Measurements from ENCODE around the gene NPHP4.

The NPHP4 gene

DNA sequence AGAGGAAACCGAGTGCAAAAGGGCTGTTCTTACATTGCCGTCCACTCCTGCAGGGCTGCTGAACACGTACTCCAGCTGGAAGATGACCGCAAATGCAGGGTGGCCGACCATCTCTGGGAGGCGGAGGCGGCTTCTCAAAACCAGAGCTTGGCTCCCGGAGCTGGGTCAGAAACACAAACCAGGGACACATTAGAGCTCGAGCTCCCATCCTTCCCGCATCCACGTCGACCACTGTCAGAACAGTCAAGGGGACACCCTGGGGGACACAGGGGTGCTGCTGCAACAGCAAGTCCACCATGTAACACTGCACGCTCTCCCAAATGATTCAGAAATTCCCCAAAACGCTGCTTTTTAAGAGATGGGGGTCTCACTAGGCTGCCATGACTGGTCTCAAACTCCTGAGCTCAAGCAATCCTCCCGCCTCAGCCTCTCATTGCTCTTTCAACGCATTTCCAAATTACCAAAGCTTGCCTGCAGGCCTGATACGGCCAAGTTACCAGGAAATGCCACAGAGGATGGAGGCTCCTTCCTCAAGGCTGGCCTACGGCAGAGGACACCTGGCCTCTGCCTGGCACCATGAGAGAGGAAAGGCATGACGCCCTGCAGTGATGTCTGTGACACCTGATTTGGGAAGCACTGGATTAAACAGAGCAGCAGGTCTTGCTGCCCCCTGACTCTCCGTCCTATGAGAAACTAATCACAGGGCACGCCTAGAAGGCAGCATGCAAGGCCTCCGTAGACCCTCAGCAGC, 45.0 kb downstream of the NPHP4 start:
- DNase-seq: no peak

DNA sequence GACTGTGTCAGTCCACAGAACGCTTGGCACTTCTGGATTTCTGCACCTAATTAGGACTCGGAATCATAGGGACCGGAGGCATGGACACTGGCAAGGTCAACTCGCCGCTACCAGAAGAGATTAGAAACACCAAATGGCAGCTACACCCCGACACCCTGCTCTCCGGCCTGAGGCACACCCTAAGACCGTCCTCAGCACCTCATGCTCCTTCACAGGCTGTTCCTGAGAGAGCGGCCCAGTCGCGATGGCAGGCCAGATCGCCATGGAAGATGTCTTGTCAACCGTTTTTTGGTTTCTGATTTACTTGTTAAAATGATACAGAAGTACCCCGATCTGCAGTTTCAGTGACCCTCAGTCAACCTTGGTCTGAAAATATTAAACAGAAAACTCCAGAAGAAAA, 46.8 kb downstream of the NPHP4 start:
- no peak for DNase-seq

DNA sequence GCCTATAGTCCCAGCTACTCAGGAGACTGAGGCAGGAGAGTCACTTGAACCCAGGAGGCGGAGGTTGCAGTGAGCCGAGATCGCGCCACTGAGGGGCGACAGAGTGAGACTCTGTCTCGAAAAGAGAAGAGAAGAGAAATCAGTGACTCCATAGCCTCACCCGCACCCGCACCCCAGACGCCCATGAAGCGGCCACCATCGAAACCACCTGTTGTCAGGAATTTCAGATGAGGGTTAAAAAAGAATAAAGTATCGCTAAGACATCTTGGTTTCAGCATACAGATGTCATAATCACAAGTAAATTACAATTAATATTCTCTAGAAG, 47.4 kb downstream of the NPHP4 start:
- no peak for DNase-seq

DNA sequence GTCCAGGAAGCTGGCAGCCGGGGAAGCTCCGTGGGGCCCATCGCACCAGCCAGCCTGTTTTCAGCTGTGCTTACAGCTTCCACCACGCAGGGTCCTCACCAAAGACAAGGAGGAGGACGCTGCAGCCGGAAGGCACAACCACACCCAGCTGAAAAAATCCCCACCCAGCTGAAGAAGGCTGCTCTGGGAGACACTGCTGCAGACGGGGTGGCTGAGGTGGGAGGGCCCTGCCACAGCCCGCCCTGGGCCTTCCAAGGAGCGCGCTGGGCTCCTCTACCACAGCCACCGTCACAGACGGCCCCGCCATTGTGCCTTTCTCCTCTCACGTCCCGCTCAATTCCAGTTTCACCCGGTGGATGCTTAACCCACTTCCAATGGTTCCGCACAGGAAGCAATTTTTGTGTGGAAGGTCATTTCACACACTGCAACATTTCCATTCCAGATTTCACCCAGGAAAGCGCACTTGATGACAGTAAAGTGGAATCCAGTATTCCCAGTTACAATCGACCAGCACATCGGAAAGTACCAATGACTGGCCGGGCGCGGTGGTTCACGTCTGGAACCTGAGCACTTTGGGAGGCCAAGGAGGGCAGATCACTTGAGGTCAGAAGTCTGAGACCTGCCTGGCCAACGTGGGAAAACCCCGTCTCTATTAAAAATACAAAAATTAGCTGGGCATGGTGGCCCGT, 47.9 kb downstream of the NPHP4 start:
- no peak for DNase-seq

DNA sequence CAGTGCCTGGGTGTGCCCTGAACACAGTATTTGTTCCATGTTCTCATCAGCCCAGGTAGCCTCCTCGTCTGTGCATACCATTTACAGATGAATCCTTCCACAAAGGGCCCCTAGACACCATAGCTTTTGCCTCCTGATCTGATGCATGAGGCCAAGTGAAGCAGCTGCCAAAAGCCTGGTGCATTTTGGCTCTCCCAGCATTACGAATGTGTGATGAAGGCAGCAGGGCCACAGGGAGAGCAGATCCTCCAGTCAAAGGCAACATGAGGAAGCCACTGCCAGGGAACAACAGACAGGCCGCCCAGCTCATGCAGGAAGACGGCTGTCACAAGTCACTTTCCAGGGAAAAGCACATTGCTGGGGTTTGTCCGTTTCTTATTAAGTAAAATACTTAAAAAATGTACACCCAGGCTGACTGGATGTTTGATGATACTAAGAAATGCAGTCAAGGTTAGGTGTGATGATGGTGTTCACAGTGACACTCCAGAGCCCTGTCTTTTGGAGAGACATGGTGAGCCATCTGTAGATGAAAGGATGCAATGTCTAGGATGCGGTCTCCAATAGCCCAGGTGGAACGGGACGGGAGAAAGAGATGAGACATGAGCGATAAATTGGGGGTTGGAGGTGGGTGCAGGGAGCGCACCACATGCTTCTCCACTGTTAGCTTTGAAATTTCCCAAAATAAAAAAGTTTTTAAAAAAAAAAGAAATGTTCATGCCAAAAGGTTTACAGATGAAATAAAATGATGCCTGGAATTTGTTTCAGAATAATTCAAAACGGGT, 48.7 kb downstream of the NPHP4 start:
- DNase-seq: no peak

DNA sequence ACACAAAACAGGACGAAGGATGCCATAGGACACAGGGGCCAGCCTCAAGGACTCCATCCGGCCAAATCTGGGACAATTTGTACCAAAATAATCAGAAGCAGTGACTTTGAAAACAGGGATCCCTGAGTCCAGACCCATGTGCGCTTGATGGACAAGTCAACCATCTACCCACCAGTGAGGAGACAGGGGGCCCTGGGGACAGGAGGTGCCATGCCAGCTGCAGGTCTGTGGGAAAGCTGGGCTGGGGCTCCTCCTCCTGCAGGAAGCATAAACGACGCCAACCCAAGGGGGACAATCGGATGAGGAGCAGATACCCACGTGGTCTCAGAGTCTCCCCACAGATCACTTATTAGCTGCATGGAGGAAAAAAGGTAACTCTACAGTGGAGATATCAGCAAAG, 50.6 kb downstream of the NPHP4 start:
- no peak for DNase-seq

DNA sequence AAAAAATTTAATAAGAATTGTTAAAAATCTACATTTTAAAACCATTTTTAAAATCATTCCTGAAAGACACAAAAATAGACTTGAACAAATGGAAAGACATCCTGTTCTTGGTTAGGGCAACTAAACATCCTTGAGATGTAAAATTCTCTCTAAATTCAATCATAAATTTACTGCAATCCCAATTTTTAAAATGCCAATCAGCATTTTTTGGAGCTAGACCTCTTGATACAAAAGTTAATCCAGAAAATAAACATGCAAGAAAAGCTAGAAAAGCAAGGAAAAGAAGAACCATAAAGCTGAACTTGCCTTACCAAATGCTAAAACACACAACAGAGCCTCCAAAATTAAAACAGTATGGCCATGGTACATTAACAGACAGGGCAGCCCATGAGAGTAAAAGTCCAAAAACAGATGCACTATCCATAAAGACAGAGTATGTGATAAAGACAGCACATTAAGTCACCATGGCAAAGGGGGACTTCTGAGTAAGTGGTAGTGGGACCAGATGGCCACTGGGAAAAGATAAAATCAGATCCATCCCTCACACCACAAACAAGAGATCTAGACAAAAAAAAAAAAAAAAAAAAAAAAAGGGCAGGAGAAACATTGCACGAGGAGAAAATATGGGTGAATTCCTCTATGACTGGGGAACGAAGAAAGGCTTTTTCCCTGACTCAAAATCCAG, 51.4 kb downstream of the NPHP4 start:
- DNase-seq: no peak

DNA sequence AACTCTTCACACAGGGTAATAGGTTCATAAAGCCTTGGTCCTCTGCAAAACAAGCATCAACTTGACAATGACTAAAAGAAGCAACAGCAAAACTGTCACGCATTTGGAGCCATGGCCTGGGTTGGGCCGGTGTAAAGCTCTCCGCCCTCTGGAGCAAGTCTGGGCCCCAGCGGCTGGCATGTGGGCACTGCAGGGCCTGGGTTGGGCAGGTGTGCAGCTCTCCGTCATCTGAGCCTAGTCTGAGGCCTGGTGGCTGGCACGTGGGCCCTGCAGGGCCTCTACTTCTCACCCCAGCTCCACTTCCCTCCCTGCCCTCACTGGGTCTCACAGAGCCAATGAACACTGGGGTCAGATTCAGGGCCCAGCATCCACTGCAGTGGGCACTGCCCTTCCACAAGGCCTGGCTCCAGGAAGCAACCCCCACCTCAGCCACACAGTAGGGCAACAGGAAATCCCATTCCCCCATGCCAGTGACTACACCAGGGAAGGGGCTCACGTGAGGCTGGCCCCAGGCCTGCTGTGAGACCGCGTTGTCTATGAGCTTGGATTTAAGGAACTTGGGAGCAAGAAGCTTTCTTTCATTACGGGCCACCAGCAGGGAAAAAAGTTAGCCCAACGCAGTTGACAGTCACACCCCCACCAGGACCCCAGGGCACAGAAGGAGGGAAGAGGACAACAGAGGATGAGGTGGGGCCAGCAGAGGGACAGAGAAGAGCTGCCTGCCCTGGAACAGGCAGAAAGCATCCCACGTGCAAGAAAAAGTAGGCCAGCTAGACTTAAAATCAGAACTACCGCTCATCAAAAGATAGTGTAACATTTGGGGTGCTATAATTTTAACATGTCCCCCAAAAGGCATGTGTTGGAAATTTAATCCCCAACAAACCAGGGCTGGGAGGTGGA, 52.7 kb downstream of the NPHP4 start:
- DNase-seq: no peak

DNA sequence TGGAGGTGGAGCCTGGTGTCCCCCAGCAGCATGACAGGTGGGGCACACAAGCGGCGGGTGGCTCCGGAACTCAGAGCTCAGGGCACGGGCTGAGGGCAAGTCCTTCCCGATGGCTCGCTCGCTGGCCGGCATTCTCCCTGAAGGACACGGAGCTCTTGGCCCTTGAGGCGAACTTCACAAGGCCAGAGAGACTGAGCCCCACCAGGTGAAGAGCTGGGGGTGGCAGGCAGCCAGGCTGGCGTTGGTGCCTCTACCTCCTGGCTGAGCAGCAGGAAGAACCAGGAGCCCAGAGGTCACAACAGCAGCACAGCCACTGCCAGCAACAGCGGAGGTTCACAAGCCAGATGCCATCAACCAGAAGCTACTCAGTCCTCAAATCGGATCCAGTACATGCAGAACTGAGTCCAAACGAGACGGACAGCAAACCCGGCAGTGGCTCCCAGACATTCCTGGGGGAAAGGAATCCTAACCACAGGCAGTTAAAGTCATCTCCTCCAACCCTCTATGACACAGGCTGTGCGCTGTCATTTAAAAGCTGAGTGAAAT, 54.1 kb downstream of the NPHP4 start:
- DNase-seq: no peak

DNA sequence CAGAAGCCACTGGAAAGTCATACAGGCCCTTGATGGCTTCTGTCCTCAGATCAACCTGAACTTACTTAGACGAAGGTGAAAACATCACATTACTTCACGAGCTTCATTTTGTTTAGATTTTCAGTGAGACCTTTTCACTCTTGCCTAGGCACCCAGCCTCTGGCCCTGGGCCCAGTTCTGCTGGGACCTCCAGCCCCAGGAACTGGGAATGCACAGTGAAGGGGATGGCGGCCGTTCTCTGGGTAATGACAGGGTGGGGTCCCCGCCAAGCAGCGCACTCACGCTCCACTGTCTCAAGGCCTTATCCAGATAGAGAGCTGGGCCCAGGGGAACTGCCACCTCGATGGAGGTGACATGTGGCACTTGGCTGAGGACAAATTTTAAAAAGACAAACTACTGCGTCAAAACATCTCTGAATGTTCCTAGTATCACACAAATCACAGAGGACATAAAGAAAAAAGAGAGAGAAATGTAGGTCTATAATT, 54.8 kb downstream of the NPHP4 start:
- DNase-seq: no peak

DNA sequence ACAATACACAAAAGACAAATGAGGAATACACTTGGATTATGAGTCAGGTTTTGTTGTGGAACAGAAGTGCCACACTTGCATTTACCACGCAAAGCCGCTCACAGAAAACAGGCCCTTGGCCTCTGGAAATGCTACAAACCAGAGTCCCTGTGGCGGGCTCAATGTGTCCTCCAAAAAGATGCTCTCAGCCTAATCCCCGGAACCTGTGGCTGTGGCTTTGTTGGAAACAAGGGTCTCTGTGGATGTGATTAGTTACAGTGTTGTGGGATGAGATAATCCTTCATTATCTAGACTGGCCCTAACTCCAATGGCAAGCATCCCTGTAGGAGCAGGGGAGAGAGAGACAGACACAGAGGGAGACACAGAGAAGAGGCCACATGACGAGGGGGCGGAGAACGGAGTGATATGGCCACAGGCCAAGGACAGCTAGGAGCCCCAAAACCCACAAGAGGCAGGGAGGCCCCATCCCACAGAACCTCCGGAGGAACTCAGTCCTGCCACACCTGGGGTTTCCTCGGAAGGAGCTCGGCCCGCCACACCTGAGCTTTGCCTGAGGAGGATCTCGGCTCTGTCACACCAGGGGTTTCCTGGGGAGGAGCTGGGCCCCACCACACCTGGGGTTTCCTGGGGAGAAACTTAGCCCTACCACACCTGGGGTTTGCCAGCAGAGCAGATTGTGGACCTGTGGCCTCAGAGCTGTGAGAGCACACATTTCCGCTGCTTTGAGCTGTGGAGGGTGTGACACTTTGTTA, 55.4 kb downstream of the NPHP4 start:
- no peak for DNase-seq

DNA sequence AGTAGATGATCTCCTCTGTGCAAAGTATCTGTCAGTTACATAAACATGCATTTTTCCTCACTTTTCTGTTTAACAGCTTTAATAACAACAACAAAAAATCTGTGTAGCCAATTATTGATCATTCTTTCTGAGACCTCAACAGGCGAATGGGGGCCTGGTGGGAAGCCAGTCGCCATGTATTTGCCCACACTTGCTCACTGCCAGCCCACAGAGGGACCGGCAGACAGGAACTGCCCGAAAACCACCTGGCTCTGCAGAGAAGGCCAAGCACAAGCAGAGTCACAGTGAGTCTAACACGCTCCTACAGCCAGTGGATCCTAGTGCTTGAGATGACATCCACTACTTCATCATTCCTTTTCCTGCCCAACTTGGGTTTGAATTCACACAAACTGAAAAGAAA, 56.1 kb downstream of the NPHP4 start:
- DNase-seq: no peak

DNA sequence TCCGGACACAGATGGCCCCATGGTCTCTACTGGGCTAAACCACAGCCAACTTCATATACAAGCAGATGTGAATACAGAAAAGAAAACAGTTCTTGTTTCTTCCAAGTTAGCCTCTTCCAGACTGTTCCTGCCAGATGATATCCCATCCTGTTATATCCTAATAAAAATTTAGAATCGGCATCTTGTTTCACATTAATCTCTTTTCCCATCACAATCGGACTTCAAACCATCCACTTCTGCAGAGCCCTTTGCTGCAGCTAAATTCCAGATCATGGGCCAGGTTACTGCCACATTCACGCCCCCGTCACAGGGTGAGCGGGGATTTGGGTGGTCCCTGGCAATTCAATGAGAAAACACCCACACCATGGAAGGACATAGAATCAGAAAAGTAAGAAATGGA, 57.2 kb downstream of the NPHP4 start:
- DNase-seq: no peak

DNA sequence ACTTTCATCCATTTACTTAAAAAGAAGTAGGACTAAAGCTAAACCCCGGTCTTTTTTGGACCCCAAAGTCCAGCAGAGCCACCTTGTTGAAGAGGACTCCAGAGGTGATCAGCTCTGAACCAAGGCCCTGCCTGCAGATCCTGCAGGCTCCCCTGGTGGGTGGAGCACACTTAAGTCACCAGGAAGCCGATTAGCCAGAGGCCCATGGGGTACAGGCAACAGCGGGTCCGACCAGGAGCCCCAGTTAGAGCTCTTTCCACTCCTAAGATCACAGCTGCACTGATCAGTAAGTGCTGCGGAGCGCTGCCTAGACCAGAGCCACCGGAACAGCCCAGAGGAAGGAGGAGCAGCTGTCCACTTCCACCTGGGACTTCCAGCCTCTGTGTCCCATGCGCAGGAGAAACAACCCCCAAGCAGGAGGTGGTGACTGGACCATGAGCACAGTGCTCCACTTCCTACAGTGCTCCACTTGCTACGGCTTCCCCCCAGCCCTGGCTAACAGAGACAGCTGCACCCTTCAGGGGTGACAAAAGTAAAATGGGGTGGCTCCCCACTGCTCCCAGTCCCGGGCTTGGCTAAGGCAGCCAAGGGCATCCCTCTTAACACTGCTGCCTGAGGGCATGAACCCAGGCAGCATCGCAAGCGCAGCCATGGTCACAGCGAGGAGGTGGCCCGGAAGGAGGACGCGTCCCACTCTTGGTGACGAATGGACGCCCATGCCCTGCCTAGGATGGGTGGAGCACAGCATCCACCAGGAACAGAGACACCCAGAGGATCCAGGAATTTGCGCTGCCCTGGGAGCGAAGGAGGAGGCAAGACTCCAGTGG, 58.0 kb downstream of the NPHP4 start:
- no peak for DNase-seq

DNA sequence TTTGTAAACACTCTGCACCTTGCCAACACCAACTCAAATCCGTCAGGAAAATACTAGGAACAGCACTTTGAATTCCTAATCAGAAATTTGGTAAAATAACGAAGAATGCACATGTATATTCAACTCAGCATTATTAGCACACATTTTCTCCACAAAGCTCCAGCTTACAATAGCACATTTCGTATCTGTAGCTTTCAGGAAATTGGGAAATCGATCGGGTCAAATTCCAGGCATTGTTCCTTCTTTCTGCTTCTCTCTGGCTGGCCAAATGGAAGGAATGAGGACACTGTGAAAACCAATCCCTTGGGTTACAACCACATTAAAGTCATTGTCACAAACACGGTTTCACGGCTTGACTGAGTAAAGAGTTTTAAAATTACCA, 58.6 kb downstream of the NPHP4 start:
- no peak for DNase-seq

DNA sequence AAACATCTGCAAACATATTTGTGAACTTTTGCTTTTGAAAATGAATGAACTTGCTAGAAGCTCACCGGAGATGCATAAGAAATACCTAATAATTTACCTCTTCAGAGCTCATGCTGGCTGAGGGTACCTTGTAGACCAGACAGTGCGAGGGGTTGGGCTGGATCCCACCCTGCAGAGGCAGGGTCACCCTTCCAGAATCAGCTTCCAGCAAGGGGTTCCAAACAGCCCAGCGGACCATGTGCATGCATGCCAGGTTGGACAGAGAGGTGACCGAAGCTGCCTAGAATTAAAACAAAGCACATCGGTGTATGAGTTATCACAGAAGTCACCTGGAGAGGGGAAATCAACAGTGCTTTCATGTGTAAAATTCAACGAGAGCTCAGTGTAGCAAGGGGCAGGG, 59.2 kb downstream of the NPHP4 start:
- DNase-seq: no peak

DNA sequence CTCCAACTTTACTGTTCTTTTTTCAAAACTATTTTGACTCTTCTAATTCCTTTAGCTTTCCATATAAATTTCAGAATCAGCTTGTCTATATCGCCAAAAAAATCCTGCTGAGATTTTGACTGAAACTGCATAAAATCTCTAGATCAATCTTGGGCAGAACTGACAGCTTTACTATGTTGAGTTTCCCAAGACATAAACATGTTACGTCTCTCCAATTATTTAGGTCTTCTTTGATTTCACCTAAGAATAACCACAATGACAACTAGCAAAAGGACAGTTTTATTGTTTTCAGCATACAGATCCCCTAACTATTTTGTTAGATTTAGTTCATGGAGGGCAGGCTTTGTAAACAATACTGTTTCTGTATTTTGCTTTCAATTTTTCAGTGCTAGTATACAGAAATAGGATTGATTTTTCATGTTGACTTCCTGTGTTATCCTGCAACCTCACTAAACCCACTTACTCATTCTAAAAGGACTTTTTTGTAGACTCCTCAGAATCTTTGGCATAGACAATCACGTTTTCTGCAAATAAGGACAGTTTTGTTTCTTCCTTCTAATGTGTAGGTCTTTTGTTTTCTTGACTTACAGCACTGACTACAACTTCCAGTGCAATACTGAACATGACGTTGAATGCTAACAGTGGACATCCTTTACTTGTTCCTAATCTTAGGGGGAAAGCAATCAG, 63.4 kb downstream of the NPHP4 start:
- DNase-seq: no peak

DNA sequence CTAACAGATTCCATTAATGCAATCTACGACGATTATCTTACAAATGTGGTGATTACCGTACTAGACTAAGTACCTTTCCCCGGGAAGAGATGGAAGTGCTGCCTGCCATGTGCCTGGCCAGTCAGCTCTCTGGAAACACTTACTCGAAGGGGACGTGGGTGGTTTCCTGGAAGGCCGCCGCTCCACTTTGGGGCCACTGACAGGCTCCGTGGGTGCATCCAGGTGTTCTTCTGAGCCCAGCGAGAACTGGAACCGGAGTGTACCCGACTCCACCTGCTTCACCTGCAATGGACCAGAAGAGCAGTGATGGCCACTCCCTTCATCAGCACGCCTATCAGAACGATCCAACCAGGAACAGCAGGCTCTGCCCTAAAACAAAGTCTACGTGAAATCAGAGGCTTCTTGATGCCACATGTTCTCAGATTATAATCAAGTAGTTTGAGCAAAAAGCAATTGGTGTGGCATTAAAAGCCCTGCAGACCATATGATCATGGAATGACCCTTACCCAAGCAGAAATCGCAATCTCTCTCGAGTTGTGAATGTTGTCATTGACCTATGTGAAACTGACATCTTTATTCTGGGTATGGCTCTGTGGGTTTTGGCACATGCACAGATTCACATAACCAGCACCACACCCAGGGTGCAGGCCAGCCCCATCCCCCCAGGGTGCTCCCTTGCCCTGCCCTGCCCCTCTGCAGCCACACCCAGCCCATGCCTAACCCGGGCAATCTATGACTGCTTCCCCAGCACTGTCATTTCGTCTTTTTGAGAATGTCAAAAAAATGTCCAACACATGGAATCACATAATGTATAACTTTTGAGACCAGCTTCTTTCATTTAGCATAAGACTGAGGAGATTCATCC, 64.5 kb downstream of the NPHP4 start:
- no peak for DNase-seq
